DMS153 (cell line): ENCODE measurements around the gene KIAA1755.
"Not testable (repeated sequence)": the region's sequence is repeated elsewhere in the genome, so short reads cannot be mapped to it uniquely, and the experiment has no call there.

ENCODE experiments used
- DNase-seq: peaks from one replicate; lab custom pipeline; 2025; lab: John Stamatoyannopoulos, UW

KIAA1755 gene

GRCh38 chr20:38260025-38260377 is 534 bp downstream of the KIAA1755 start:
- DNase-seq, result no peak

- DNase-seq, result no peak
Measured at GRCh38 chr20:38258545-38259215, 1.9 kb downstream of the KIAA1755 start.

GRCh38 chr20:38256966-38257365 is 3.6 kb downstream of the KIAA1755 start:
- DNase-seq, result no peak

GRCh38 chr20:38256021-38256420 is 4.5 kb downstream of the KIAA1755 start:
- no peak for DNase-seq

GRCh38 chr20:38255393-38255792 is 5.1 kb downstream of the KIAA1755 start:
- no peak for DNase-seq

GRCh38 chr20:38254621-38255020 is 5.9 kb downstream of the KIAA1755 start:
- not testable (repeated sequence) for DNase-seq

GRCh38 chr20:38253571-38253970 is 7.0 kb downstream of the KIAA1755 start:
- no peak for DNase-seq

GRCh38 chr20:38252292-38253288 is 7.9 kb downstream of the KIAA1755 start:
- DNase-seq, result no peak

GRCh38 chr20:38251441-38251840 is 9.1 kb downstream of the KIAA1755 start:
- DNase-seq, result not testable (repeated sequence)

GRCh38 chr20:38250609-38251008 is 9.9 kb downstream of the KIAA1755 start:
- no peak for DNase-seq

- DNase-seq, result no peak
Measured at GRCh38 chr20:38249536-38250310, 10.8 kb downstream of the KIAA1755 start.

GRCh38 chr20:38248133-38248532 is 12.4 kb downstream of the KIAA1755 start:
- no peak for DNase-seq

GRCh38 chr20:38247725-38248124 is 12.8 kb downstream of the KIAA1755 start:
- not testable (repeated sequence) for DNase-seq

GRCh38 chr20:38247166-38247509 is 13.4 kb downstream of the KIAA1755 start:
- no peak for DNase-seq

- no peak for DNase-seq
Measured at GRCh38 chr20:38246357-38247165, 14.0 kb downstream of the KIAA1755 start.

- DNase-seq, result no peak
Measured at GRCh38 chr20:38245753-38246152, 14.8 kb downstream of the KIAA1755 start.

GRCh38 chr20:38243709-38244020 is 16.9 kb downstream of the KIAA1755 start:
- DNase-seq, result no peak

- no peak for DNase-seq
Measured at GRCh38 chr20:38242848-38243708, 17.5 kb downstream of the KIAA1755 start.

GRCh38 chr20:38241201-38241600 is 19.3 kb downstream of the KIAA1755 start:
- no peak for DNase-seq

GRCh38 chr20:38239441-38239840 is 21.1 kb downstream of the KIAA1755 start:
- no peak for DNase-seq

- DNase-seq, result no peak
Measured at GRCh38 chr20:38238829-38239228, 21.7 kb downstream of the KIAA1755 start.
